COLO668 (cell line): ENCODE results near the gene NR4A3.
"Not testable (repeated sequence)": the region's sequence is repeated elsewhere in the genome, so short reads cannot be mapped to it uniquely, and the experiment has no call there.

Experiments
- DNase-seq: peaks from one replicate; lab custom pipeline; 2025; ENCODE audit not compliant: unreplicated experiment; lab: John Stamatoyannopoulos, UW

The NR4A3 gene

GRCh38 chr9:99821396-99822108, at the start of gene NR4A3:
NR4A3 (plus strand) TSS chr9:99821885; CDS start chr9:99828043, 6,158 bp downstream.
- DNase-seq, result peak; percentile 96

- no peak for DNase-seq
Measured at GRCh38 chr9:99773468-99774138, 48.1 kb upstream of the NR4A3 start.

GRCh38 chr9:99778308-99778707, 43.4 kb upstream of the NR4A3 start:
- no peak for DNase-seq

GRCh38 chr9:99778836-99779235, 42.8 kb upstream of the NR4A3 start:
- DNase-seq, result no peak

- no peak for DNase-seq
Measured at GRCh38 chr9:99779277-99779676, 42.4 kb upstream of the NR4A3 start.

GRCh38 chr9:99782349-99782748, 39.3 kb upstream of the NR4A3 start:
- DNase-seq, result not testable (repeated sequence)

- DNase-seq, result no peak
Measured at GRCh38 chr9:99782962-99783718, 38.5 kb upstream of the NR4A3 start.

- no peak for DNase-seq
Measured at GRCh38 chr9:99783799-99784198, 37.9 kb upstream of the NR4A3 start.

- DNase-seq, result no peak
Measured at GRCh38 chr9:99785010-99785590, 36.6 kb upstream of the NR4A3 start.

GRCh38 chr9:99787556-99787955, 34.1 kb upstream of the NR4A3 start:
- DNase-seq, result no peak

- no peak for DNase-seq
Measured at GRCh38 chr9:99793528-99793927, 28.2 kb upstream of the NR4A3 start.

GRCh38 chr9:99796231-99796630, 25.5 kb upstream of the NR4A3 start:
- DNase-seq, result no peak

GRCh38 chr9:99801775-99802174, 19.9 kb upstream of the NR4A3 start:
- DNase-seq, result no peak

GRCh38 chr9:99803694-99804093, 18.0 kb upstream of the NR4A3 start:
- DNase-seq, result no peak

- peak; percentile 33 for DNase-seq
Measured at GRCh38 chr9:99807276-99807852, 14.3 kb upstream of the NR4A3 start.

GRCh38 chr9:99807956-99808355, 13.7 kb upstream of the NR4A3 start:
- DNase-seq, result no peak

- no peak for DNase-seq
Measured at GRCh38 chr9:99808454-99808853, 13.2 kb upstream of the NR4A3 start.

GRCh38 chr9:99809586-99810319, 11.9 kb upstream of the NR4A3 start:
- no peak for DNase-seq

GRCh38 chr9:99811172-99811571, 10.5 kb upstream of the NR4A3 start:
- DNase-seq, result no peak

GRCh38 chr9:99811598-99812383, 9.9 kb upstream of the NR4A3 start:
- no peak for DNase-seq
